Endothelial cell of umbilical vein (primary cell): Measurements from ENCODE around the gene CNTNAP2. TPM values are rescaled to one million over a fixed set of nuclear protein-coding genes. Genes with fewer than 3 reads are reported as not detected.

Experiments
- BruUV-seq: library from RNA; stranded (reverse); fragments of 400-500 nt; replicated peaks from 2 replicates; lab custom pipeline; 2021; lab: Mats Ljungman, UMichigan
- CTCF ChIA-PET: fragments of 300-600, 350-600 bp; sonication (Branson Sonifier 250); formaldehyde crosslinking; loops from one replicate; lab custom pipeline; 2021; ENCODE audit warnings: antibody characterized with exemption, inconsistent platforms; lab: Charles Lee
- POLR2A ChIA-PET: fragments of 300-600, 350-600 bp; sonication (Branson Sonifier 250); formaldehyde crosslinking; loops from one replicate; lab custom pipeline; 2021; ENCODE audit warnings: antibody characterized with exemption, inconsistent platforms; lab: Charles Lee
- DNase-seq: peaks from one replicate; pipeline ENCODE4 v3.0.0-alpha.2; 2011; ENCODE audit warnings: low read depth, low spot score
- FAIRE-seq: peaks from 2 replicates; lab custom pipeline; 2011; peaks lifted over from hg19 to GRCh38; lab: Jason Lieb, UNC
- H2AFZ ChIP-seq: 2 replicates; pipeline ENCODE4 v1.6.0; 2012; ENCODE audit warnings: low read depth, low read length, control low read depth, inconsistent platforms
- H3K27ac ChIP-seq: 2 replicates; pipeline ENCODE4 v1.5.1; 2011; ENCODE audit warnings: low read depth, mild to moderate bottlenecking, control low read depth, low read length, moderate library complexity; ENCODE audit not compliant: insufficient read depth
- H3K27me3 ChIP-seq, 2 experiments: 2 replicates each; pipeline versions ENCODE4 v1.6.0 to v1.6.1; 2011; ENCODE audit warnings: low read length in 2 of 2, mixed read lengths in 1 of 2; ENCODE audit not compliant: control insufficient read depth in 2 of 2, insufficient read depth in 2 of 2
- H3K36me3 ChIP-seq, 2 experiments: 2 replicates in 1 of 2; 3 replicates in 1 of 2; pipeline ENCODE4 v1.5.1; 2011; ENCODE audit warnings: low read length in 2 of 2, mild to moderate bottlenecking in 1 of 2, moderate library complexity in 1 of 2; ENCODE audit not compliant: control insufficient read depth in 2 of 2, insufficient read depth in 2 of 2; ENCODE audit errors: extremely low read depth in 1 of 2
- H3K4me1 ChIP-seq: 3 replicates; pipeline ENCODE4 v1.5.1; 2011; ENCODE audit warnings: mild to moderate bottlenecking, low read length; ENCODE audit not compliant: control insufficient read depth, insufficient read depth; ENCODE audit errors: extremely low read depth
- H3K4me2 ChIP-seq: 2 replicates; pipeline ENCODE4 v1.6.1; 2011; ENCODE audit warnings: low read length, control low read depth, mixed read lengths; ENCODE audit not compliant: insufficient read depth
- H3K4me3 ChIP-seq, 3 experiments: fragments of 200-600 bp in 1 of 3; sonication (generic), shearing (Covaris generic) in 1 of 3; replicated peaks in 1 of 3; 2 replicates each; pipeline ENCODE4 v1.5.1; 2011 to 2016; ENCODE audit warnings: control low read depth in 3 of 3, low read length in 3 of 3, mild to moderate bottlenecking in 2 of 3, inconsistent platforms in 1 of 3, low read depth in 1 of 3, moderate library complexity in 1 of 3; ENCODE audit not compliant: insufficient read depth in 1 of 3
- H3K79me2 ChIP-seq: 2 replicates; pipeline ENCODE4 v1.6.0; 2012; ENCODE audit warnings: low read length, inconsistent platforms; ENCODE audit not compliant: control insufficient read depth, insufficient read depth
- H3K9ac ChIP-seq: replicated peaks from 2 replicates; pipeline ENCODE3; 2011; ENCODE audit warnings: low read length, control low read depth; ENCODE audit not compliant: insufficient read depth; ENCODE audit errors: extremely low read depth
- H3K9me1 ChIP-seq: replicated peaks from 3 replicates; pipeline ENCODE4 v1.6.0; 2011; ENCODE audit warnings: mild to moderate bottlenecking, low read length; ENCODE audit not compliant: control insufficient read depth, insufficient read depth; ENCODE audit errors: extremely low read depth
- H3K9me3 ChIP-seq: replicated peaks from 2 replicates; pipeline ENCODE4 v1.5.1; 2012; ENCODE audit warnings: low read length, inconsistent platforms; ENCODE audit not compliant: control insufficient read depth, insufficient read depth
- H4K20me1 ChIP-seq: replicated peaks from 2 replicates; pipeline ENCODE3; 2011; ENCODE audit warnings: mild to moderate bottlenecking, low read length; ENCODE audit not compliant: control insufficient read depth, insufficient read depth; ENCODE audit errors: extremely low read depth
- CTCF ChIP-seq, 2 donors: IDR thresholded peaks; 1 replicate in 1 of 2; 2 replicates in 1 of 2; pipeline ENCODE4 v1.5.1; 2011; ENCODE audit warnings: low read length in 2 of 2, mild to moderate bottlenecking in 2 of 2, moderate library complexity in 2 of 2, control low read depth in 1 of 2, inconsistent platforms in 1 of 2, low read depth in 1 of 2; ENCODE audit not compliant: insufficient read depth in 1 of 2; ENCODE audit errors: extremely low read depth in 1 of 2
- EZH2 ChIP-seq: IDR thresholded peaks from 2 replicates; pipeline ENCODE4 v1.6.1; 2012; ENCODE audit warnings: borderline replicate concordance, low read depth, mild to moderate bottlenecking, moderate library complexity, low read length, inconsistent platforms; ENCODE audit not compliant: severe bottlenecking
- FOS ChIP-seq: IDR thresholded peaks from 2 replicates; pipeline ENCODE4 v1.6.1; 2011; ENCODE audit warnings: mild to moderate bottlenecking, low read length, moderate library complexity, borderline replicate concordance; ENCODE audit not compliant: insufficient read depth
- GATA2 ChIP-seq: IDR thresholded peaks from 2 replicates; pipeline ENCODE4 v1.7.0; 2011; ENCODE audit warnings: low read depth, mild to moderate bottlenecking, moderate library complexity, mixed read lengths, low read length; ENCODE audit not compliant: insufficient read length, insufficient read depth
- JUN ChIP-seq: IDR thresholded peaks from 2 replicates; pipeline ENCODE4 v1.6.1; 2011; ENCODE audit warnings: borderline replicate concordance, low read depth; ENCODE audit not compliant: insufficient read length, insufficient read depth
- MAX ChIP-seq: IDR thresholded peaks from 2 replicates; pipeline ENCODE4 v1.6.1; 2011; ENCODE audit not compliant: insufficient read depth, insufficient read length
- MYC ChIP-seq: IDR thresholded peaks from one replicate; pipeline ENCODE4 v1.6.1; 2011; ENCODE audit warnings: mild to moderate bottlenecking, low read depth, low read length
- POLR2A ChIP-seq: IDR thresholded peaks from 2 replicates; pipeline ENCODE4 v1.6.1; 2012; ENCODE audit warnings: low read depth, mild to moderate bottlenecking, control low read depth, low read length
- POLR2AphosphoS5 ChIP-seq: IDR thresholded peaks from 2 replicates; pipeline ENCODE4 v1.6.1; 2012; ENCODE audit warnings: low read depth, mild to moderate bottlenecking, control low read depth, low read length, moderate library complexity; ENCODE audit not compliant: insufficient read depth
- dilution Hi-C: fragments of 300-500 bp; cut with MboI; formaldehyde crosslinking; loops from one replicate; pipeline ENCODE4 v1.15.0; 2019; ENCODE audit warnings: low sequenced_read_pairs; ENCODE audit not compliant: extremely low pct_ligation_motif_present
- intact Hi-C: fragments of 100-400 bp; cut with micrococcal nuclease; formaldehyde crosslinking; loops from one replicate; pipeline ENCODE4 v1.10.0; 2022
- polyA plus RNA-seq, 4 experiments: library from polyadenylated mRNA; depleted of rRNA in 3 of 4; stranded (reverse) in 3 of 4; unstranded in 1 of 4; fragments of >200 nt; gene quantifications; 2 replicates each; pipeline versions ENCODE4 v1.2.1 to v1.2.3, GENCODE V29; 2011 to 2012; ENCODE audit warnings: missing spikeins in 1 of 4
- total RNA-seq: library from RNA; stranded (reverse); gene quantifications from 2 replicates; pipeline ENCODE4 v1.2.3, GENCODE V29; 2021

The CNTNAP2 gene
- total and polyA plus RNA-seq, 2 donors (not counting 3 experiments of a cell fraction or from before 2014, with no cell fraction given) = not detected

- Histone ChIP-seq H3K9ac (no peak overlapping the region), H3K4me3 (no peak overlapping the region), H3K9me3 (peaks cover 6% of the 10 kb centered on the region), H3K9me1 (no peaks in the 10 kb centered on the region), H3K36me3 (no peaks in the 10 kb centered on the region), H3K4me2 (no peak overlapping the region), H3K27me3 (no peaks in the 10 kb centered on the region), H4K20me1 (no peaks in the 10 kb centered on the region), H3K27ac (no peak overlapping the region), H2AFZ (no peak overlapping the region), H3K79me2 (no peaks in the 10 kb centered on the region), H3K4me1 (no peaks in the 10 kb centered on the region)
- no peak for FAIRE-seq
- CTCF ChIA-PET = no interaction called here
- dilution Hi-C loops (no loop called here), intact Hi-C loops (no loop called here)
- POLR2A ChIA-PET = no interaction called here
- no peak for DNase-seq
- BruUV-seq = no TSS peak
- TF ChIP-seq GATA2 = no peak
- TF ChIP-seq FOS = no peak
- TF ChIP-seq MYC = no peak
- no peak for TF ChIP-seq CTCF (IDR thresholded peaks at IDR 0.05; ENCODE audit: extremely low read depth in 1 of 2, insufficient read depth in 1 of 2, low read depth in 1 of 2, low read length in 2 of 2)
- no peak for TF ChIP-seq POLR2AphosphoS5
- no peak for TF ChIP-seq EZH2
- TF ChIP-seq JUN = no peak
- no peak for TF ChIP-seq MAX
- TF ChIP-seq POLR2A = no peak
These were observed 1796.5 kb downstream of the CNTNAP2 start for GRCh38 chr7:147912946-147913638.
